ENCODE measurements around the gene ASTN2.
"Not testable (repeated sequence)": the region's sequence is repeated elsewhere in the genome, so short reads cannot be mapped to it uniquely, and the experiment has no call there.

Gene ASTN2

GRCh38 chr9:116717150-116717549 is 697.7 kb downstream of the ASTN2 start:
- no peak for DNase-seq

- no peak for DNase-seq
Measured at GRCh38 chr9:116716438-116716837, 698.4 kb downstream of the ASTN2 start.

GRCh38 chr9:116715751-116716150 is 699.1 kb downstream of the ASTN2 start:
- no peak for DNase-seq

GRCh38 chr9:116713271-116713670 is 701.6 kb downstream of the ASTN2 start:
- no peak for DNase-seq

DNA sequence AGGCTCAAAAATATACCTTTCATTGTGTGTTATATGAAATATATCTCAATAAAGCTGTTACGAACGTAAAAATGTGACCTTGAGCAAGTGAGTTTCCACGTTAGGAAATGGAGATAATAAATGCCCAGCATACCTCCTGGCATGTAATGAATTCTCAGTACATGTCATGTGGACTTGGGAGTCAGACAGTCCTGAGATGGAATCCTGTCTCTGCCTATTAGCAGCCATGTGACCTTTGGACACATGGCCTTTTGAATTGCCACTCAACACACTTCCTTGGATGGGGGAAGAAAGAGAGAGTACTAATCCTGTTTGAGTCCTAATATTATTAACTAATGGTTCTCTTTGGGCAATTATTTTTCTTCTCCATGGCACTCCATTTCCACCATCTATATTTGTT is 702.1 kb downstream of the ASTN2 start:
- no peak for DNase-seq

GRCh38 chr9:116706310-116707290 is 708.3 kb downstream of the ASTN2 start:
- DNase-seq: no peak

- no peak for DNase-seq
Measured at GRCh38 chr9:116705531-116705930, 709.3 kb downstream of the ASTN2 start.

GRCh38 chr9:116704470-116704869 is 710.4 kb downstream of the ASTN2 start:
- DNase-seq: no peak

DNA sequence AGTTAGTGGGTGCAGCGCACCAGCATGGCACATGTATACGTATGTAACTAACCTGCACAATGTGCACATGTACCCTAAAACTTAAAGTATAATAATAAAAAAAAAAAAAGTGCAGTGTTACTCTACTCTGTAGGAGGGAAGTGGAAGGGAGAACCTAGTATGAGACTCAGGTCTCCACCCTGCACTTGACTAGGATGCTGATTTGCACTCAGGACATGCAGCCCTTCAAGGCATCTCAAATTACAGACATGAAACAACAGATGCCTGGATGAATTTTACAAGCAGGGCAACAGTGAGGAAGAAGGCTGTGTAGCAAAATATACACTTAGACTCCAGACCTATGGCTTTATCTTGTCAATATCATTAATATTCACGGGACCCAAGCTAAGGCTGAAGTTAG is 711.2 kb downstream of the ASTN2 start:
- DNase-seq: no peak

- DNase-seq: no peak
Measured at GRCh38 chr9:116701940-116702642, 712.8 kb downstream of the ASTN2 start.

- DNase-seq: no peak
Measured at GRCh38 chr9:116700882-116701865, 713.7 kb downstream of the ASTN2 start.

DNA sequence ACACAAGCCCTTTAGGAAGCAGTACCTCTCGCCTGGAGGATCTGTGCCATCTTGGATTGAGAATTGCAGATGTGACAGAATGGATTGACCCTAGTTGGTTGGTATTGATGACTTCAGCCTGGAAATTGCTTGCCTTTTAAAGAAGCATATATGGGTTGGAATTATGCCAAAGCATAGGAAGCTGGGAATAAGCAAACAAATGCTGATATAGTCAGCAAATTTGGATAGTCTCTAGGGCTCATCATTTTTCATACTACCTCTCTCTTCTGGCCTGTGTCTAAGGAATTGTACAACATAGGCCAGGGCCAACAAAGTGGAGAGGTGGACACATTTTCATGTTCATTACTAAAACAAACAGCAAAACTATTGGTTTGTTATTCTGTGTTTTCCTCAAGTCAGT is 714.6 kb downstream of the ASTN2 start:
- no peak for DNase-seq

GRCh38 chr9:116697887-116698286 is 717.0 kb downstream of the ASTN2 start:
- DNase-seq: no peak

GRCh38 chr9:116697362-116697761 is 717.5 kb downstream of the ASTN2 start:
- no peak for DNase-seq

DNA sequence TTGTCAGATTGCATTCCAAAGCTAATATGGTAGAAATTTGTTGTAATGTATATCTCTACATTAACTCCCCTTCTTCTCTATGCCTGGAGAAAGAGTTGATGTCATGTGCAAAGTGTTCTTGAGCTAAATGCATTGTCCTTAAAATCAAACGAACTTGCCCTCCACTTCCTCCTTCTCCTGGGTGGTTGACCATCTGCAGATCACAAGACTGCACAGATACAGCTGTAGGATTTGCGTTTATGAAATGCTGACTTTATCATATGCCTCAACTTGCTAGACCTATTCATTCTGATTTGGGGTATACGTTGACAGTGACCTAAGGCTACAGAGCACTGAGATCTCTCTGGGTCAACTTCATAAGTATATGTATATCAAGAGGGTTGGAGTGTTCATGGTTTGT is 719.4 kb downstream of the ASTN2 start:
- DNase-seq: no peak

- no peak for DNase-seq
Measured at GRCh38 chr9:116694785-116695291, 720.0 kb downstream of the ASTN2 start.

DNA sequence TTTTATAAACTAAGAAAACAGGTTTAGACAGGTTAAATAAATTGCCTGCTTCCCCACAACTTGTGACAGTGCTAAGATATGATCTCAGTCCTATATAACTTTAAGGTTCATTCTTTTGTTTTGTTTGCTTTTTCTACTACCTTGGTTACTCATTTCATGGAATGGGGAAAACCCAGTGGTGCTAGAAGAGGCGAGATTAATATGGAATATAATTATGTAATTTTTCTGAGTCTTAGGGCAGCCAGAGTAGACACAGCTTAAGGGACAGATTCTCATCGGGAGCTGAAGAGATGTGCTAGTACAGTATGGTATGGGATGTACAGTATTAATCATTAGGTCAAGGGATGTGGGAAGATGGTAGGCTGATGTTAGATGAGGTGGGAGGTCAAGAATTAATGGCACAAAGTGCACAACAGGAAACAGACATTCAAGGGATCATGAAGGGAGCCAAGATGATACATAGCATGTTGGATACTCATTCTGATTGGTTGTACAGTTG is 721.6 kb downstream of the ASTN2 start:
- no peak for DNase-seq

GRCh38 chr9:116692616-116693015 is 722.2 kb downstream of the ASTN2 start:
- no peak for DNase-seq

- DNase-seq: no peak
Measured at GRCh38 chr9:116691607-116692006, 723.2 kb downstream of the ASTN2 start.

GRCh38 chr9:116690805-116691204 is 724.1 kb downstream of the ASTN2 start:
- DNase-seq: not testable (repeated sequence)

- no peak for DNase-seq
Measured at GRCh38 chr9:116689486-116690032, 725.3 kb downstream of the ASTN2 start.

All from stimulated activated CD4-positive, alpha-beta T cell treated with anti-CD3 and anti-CD28 coated beads, Interleukin-2, amount 100 ng/mL, for 24 hours (primary cell).